Skeletal muscle tissue (tissue), 4 donors: ENCODE results near the gene ADGRG3. TPM values are rescaled to one million over a fixed set of nuclear protein-coding genes. Genes with fewer than 3 reads are reported as not detected.

ENCODE experiments used
- H3K27ac ChIP-seq: one replicate; pipeline ENCODE4 v1.7.0; 2013; ENCODE audit warnings: mild to moderate bottlenecking, low read depth, low read length, inconsistent platforms
- H3K27me3 ChIP-seq, 3 donors: one replicate each; pipeline ENCODE4 v1.7.0; 2013; ENCODE audit warnings: low read length in 3 of 3; ENCODE audit not compliant: control insufficient read depth in 3 of 3, insufficient read depth in 3 of 3
- H3K36me3 ChIP-seq, 3 donors: one replicate each; pipeline ENCODE4 v1.7.0; 2013; ENCODE audit warnings: low read length in 3 of 3; ENCODE audit not compliant: control insufficient read depth in 3 of 3, insufficient read depth in 3 of 3
- H3K4me1 ChIP-seq, 3 donors: one replicate each; pipeline ENCODE4 v1.7.0; 2013; ENCODE audit warnings: low read length in 3 of 3, mild to moderate bottlenecking in 3 of 3; ENCODE audit not compliant: control insufficient read depth in 3 of 3, insufficient read depth in 3 of 3
- H3K4me3 ChIP-seq, 3 donors: one replicate each; pipeline ENCODE4 v1.7.0; 2013; ENCODE audit warnings: low read length in 3 of 3
- H3K9ac ChIP-seq, 3 donors: one replicate each; pipeline ENCODE4 v1.7.0; 2013; ENCODE audit warnings: low read length in 3 of 3, mild to moderate bottlenecking in 3 of 3, moderate library complexity in 2 of 3, low read depth in 1 of 3
- H3K9me3 ChIP-seq, 3 donors: one replicate each; pipeline ENCODE4 v1.7.0; 2013; ENCODE audit warnings: low read length in 3 of 3; ENCODE audit not compliant: control insufficient read depth in 3 of 3
- total RNA-seq: library from RNA; depleted of rRNA; stranded (reverse); fragments of >200 nt; gene quantifications from one replicate; pipeline ENCODE4 v1.2.3, GENCODE V29; 2014
- donor health status: Osteomylitis.

The ADGRG3 gene
- total RNA-seq, 1 donor from 2014 or later, result 0.52 TPM

DNA sequence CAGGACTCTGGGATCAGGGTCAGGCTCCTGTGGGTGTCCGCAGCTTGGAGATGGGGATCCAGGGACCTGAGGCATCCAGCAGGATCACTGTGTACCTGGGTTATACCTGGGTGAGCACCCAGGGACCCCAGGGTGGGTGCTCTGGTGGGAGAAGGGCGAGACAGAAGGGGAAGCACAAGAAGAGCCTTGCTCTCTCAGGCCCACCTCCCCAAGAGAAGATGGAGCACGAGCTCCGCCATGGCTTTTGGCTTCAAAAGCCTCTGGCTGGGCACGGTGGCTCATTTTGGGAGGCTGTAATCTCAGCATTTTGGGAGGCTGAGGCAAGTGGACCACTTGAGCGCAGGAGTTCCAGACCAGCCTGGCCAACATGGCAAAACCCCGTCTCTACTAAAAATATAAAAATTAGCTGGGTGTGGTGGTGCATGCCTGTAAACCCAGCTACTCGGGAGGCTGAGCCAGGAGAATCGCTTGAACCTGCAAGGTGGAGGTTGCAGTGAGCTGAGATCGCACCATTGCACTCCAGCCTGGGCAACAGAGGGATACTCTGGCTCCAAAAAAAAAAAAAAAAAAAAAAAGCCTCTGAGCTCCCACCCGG, 35.4 kb downstream of the ADGRG3 start:
- Histone ChIP-seq H3K9ac (no peak overlapping the region), H3K4me3 (no peak overlapping the region), H3K36me3 (no peaks in the 10 kb centered on the region), H3K27ac (no peak overlapping the region), H3K4me1 (no peaks in the 10 kb centered on the region), H3K27me3 (peaks cover 0 to 3% (median 0%) of the 10 kb centered on the region in 3 donors), H3K9me3 (no peaks in the 10 kb centered on the region)

- no peak overlapping the region for H3K4me3 ChIP-seq
Observed at GRCh38 chr16:57704011-57704904, 36.2 kb downstream of the ADGRG3 start.

DNA sequence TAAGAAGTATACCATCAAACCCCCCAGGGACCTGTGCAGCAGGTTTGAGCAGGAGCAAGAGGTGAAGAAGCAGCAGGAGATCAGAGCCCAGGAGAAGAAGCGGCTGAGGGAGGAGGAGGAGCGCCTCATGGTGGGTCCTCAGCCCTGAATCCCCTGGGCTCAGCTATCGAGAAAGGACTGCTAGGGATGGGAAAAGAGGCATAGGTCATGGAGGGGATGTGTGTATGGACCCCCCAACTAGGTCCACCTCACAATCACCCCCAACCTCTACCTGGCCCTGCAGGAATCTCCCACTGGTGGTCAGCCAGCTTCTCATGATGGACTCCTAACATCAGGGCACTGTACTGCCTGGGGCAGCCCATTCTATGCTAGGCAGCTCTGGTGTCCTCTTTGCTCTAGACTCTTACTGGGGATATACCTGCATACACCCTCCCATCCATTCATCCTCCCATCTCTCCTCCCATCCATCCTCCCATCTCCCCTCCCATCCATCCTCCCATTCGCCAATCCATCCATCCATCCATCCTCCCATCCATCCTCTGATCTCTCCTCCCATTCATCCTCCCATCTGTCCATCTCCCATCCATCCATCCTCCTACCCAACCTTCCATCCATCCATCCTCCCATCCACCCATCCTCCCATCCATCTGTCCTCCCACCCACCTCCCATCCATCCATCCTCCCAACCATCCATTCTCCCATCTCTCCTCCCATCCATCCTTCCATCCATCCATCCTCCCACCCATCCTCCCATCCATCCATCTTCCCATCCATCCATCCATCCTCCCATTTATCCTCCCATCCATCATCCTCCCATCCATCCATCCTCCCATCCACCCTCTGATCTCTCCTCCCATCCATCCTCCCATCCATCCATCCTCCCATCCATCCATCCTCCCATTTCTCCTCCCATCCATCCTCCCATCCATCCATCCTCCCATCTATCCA, 37.1 kb downstream of the ADGRG3 start:
- no peak overlapping the region for H3K4me3 ChIP-seq
- H3K27me3 ChIP-seq, result peaks cover 0 to 3% (median 0%) of the 10 kb centered on the region in 3 donors
- no peaks in the 10 kb centered on the region for H3K36me3 ChIP-seq
- no peaks in the 10 kb centered on the region for H3K4me1 ChIP-seq
- H3K9me3 ChIP-seq, result no peaks in the 10 kb centered on the region
- H3K9ac ChIP-seq, result no peak overlapping the region
- no peak overlapping the region for H3K27ac ChIP-seq

More at GRCh38 chr16:57704011-57704904, 36.2 kb downstream of the ADGRG3 start:
- H3K9me3 ChIP-seq, result no peaks in the 10 kb centered on the region
- no peak overlapping the region for H3K27ac ChIP-seq
- no peaks in the 10 kb centered on the region for H3K36me3 ChIP-seq
- peaks cover 0 to 3% (median 0%) of the 10 kb centered on the region in 3 donors for H3K27me3 ChIP-seq
- no peak overlapping the region for H3K9ac ChIP-seq
- H3K4me1 ChIP-seq, result no peaks in the 10 kb centered on the region

- Histone ChIP-seq H3K4me1 (no peaks in the 10 kb centered on the region), H3K9me3 (no peaks in the 10 kb centered on the region), H3K4me3 (no peak overlapping the region), H3K9ac (no peak overlapping the region), H3K27ac (no peak overlapping the region), H3K27me3 (no peaks in the 10 kb centered on the region), H3K36me3 (no peaks in the 10 kb centered on the region)
Observed at GRCh38 chr16:57706717-57707116, 38.6 kb downstream of the ADGRG3 start.

GRCh38 chr16:57707331-57707730, 39.2 kb downstream of the ADGRG3 start:
- Histone ChIP-seq H3K4me3 (no peak overlapping the region), H3K9me3 (no peaks in the 10 kb centered on the region), H3K27ac (no peak overlapping the region), H3K27me3 (no peaks in the 10 kb centered on the region), H3K4me1 (no peaks in the 10 kb centered on the region), H3K9ac (no peak overlapping the region), H3K36me3 (no peaks in the 10 kb centered on the region)

DNA sequence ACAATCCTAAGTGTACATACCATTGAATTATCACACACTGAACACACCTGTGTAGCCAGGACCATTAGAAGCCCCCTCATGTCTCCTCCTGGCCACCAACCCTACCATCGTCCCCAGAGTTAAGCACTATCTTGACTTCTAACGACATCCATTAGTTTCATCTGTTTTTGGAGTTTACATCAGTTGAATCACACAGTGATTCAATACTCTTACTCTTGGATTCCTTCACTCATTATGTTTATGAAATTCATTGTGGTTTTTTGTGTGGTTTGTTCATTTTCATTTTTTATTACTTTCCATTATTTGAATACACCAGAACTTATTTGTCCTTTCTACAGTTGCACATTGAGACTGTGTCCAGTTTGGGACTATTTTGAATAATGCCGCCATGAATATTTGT, 40.1 kb downstream of the ADGRG3 start:
- no peaks in the 10 kb centered on the region for H3K36me3 ChIP-seq
- H3K9me3 ChIP-seq, result no peaks in the 10 kb centered on the region
- H3K9ac ChIP-seq, result no peak overlapping the region

DNA sequence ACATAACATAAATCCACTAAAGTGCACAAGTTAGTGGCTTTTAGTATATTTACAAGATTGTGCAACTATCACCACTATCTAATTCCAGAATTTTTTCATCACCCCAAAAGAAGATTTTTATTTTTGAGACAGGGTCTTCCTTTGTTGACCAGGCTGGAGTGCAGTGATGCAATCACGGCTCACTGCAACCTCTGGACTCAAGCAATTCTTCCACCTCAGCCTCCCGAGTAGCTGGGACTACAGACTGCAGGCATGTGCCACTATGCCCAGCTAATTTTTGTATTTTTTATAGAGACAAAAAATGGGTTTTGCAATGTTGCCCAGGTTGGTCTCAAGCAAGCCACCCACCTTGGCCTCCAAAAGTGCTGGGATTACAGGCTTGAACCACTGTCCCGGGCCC, 41.6 kb downstream of the ADGRG3 start:
- H3K9me3 ChIP-seq, result no peaks in the 10 kb centered on the region
- H3K9ac ChIP-seq, result no peak overlapping the region
- no peaks in the 10 kb centered on the region for H3K27me3 ChIP-seq
- no peaks in the 10 kb centered on the region for H3K4me1 ChIP-seq
- H3K4me3 ChIP-seq, result no peak overlapping the region
- H3K27ac ChIP-seq, result no peak overlapping the region
- no peaks in the 10 kb centered on the region for H3K36me3 ChIP-seq

More for the DNA sequence above, 40.1 kb downstream of the ADGRG3 start:
- no peak overlapping the region for H3K27ac ChIP-seq
- no peak overlapping the region for H3K4me3 ChIP-seq
- no peaks in the 10 kb centered on the region for H3K4me1 ChIP-seq
- no peaks in the 10 kb centered on the region for H3K27me3 ChIP-seq

- Histone ChIP-seq H3K9me3 (no peaks in the 10 kb centered on the region), H3K27ac (no peak overlapping the region), H3K27me3 (peaks cover 0 to 3% (median 0%) of the 10 kb centered on the region in 3 donors), H3K4me3 (no peak overlapping the region), H3K36me3 (no peaks in the 10 kb centered on the region), H3K9ac (no peak overlapping the region), H3K4me1 (no peaks in the 10 kb centered on the region)
Observed at GRCh38 chr16:57711346-57711745, 43.2 kb downstream of the ADGRG3 start.

- H3K4me3 ChIP-seq, result no peak overlapping the region
- H3K27me3 ChIP-seq, result peaks cover 0 to 3% (median 0%) of the 10 kb centered on the region in 3 donors
- no peak overlapping the region for H3K9ac ChIP-seq
- H3K36me3 ChIP-seq, result no peaks in the 10 kb centered on the region
- H3K4me1 ChIP-seq, result no peaks in the 10 kb centered on the region
- H3K9me3 ChIP-seq, result no peaks in the 10 kb centered on the region
- H3K27ac ChIP-seq, result no peak overlapping the region
Observed at GRCh38 chr16:57711993-57712392, 43.9 kb downstream of the ADGRG3 start.
